AG04449 (cell line): Measurements from ENCODE around the gene MRPS12.
"Not testable (repeated sequence)": the region's sequence is repeated elsewhere in the genome, so short reads cannot be mapped to it uniquely, and the experiment has no call there.

Experiments
- CTCF ChIA-PET: fragments of 350-600 bp; formaldehyde crosslinking; extraction: SDS; loops from one replicate; lab custom pipeline; 2021; ENCODE audit warnings: antibody characterized with exemption; lab: Yijun Ruan, JAX
- POLR2A ChIA-PET: fragments of 400-600, 350-600 bp; formaldehyde crosslinking; extraction: SDS; loops from one replicate; lab custom pipeline; 2020; ENCODE audit warnings: antibody characterized with exemption, inconsistent platforms; lab: Yijun Ruan, JAX
- DNase-seq: peaks from one replicate; pipeline ENCODE4 v3.0.0-alpha.2; 2010; ENCODE audit warnings: low read depth, low spot score
- H3K4me3 ChIP-seq: 2 replicates; pipeline ENCODE4 v1.5.1; 2011; ENCODE audit warnings: low read depth, mild to moderate bottlenecking, control low read depth, low read length
- CTCF ChIP-seq: IDR thresholded peaks from one replicate; pipeline ENCODE4 v1.5.1; 2011; ENCODE audit warnings: mild to moderate bottlenecking, moderate library complexity, low read length, control low read depth, inconsistent platforms; ENCODE audit not compliant: insufficient read depth; ENCODE audit errors: missing control alignments

The MRPS12 gene

GRCh38 chr19:38930776-38931520, at the start of gene MRPS12:
TSS of gene MRPS12 (plus strand) at chr19:38930944. CDS start at chr19:38931295, 351 bp downstream.
- no peak for TF ChIP-seq CTCF
- CTCF ChIA-PET = interaction anchor here (0.7 to 6.8 kb wide), 55 partner anchors 9 to 566 kb away, joined by 3 to 90 read pairs (median 4); partner anchors contain the start of genes ACTN4, CCER2, ECH1 and EIF3K
- peak; percentile 92 for DNase-seq
- H3K4me3 ChIP-seq = peak within 1 kb of the TSS; percentile 97
- POLR2A ChIA-PET = interaction anchor here (1.1 kb wide), 1 partner anchor 78 kb away, joined by 4 read pairs; no protein-coding TSS in a partner anchor

- DNase-seq = no peak
- CTCF ChIA-PET = interaction anchor here (1.3 kb wide), 1 partner anchor 47 kb away, joined by 3 read pairs; the partner anchor contains the start of genes MRPS12 and SARS2
- POLR2A ChIA-PET = no interaction called here
- H3K4me3 ChIP-seq = no peak overlapping the region
- TF ChIP-seq CTCF = no peak
These were observed 47.5 kb upstream of the MRPS12 start for GRCh38 chr19:38883286-38883685.

- DNase-seq, H3K4me3 ChIP-seq, POLR2A ChIA-PET: not testable (repeated sequence)
- CTCF ChIA-PET = interaction anchor here (1.0 to 6.0 kb wide), 3 partner anchors 8 to 43 kb away, joined by 3 to 70 read pairs (median 3); partner anchors contain the start of gene RINL
These were observed 46.1 kb upstream of the MRPS12 start for GRCh38 chr19:38884691-38885090.

- no peak for DNase-seq
- no peak for TF ChIP-seq CTCF
- ChIA-PET POLR2A (interaction anchor here (2.1 kb wide), 1 partner anchor 11 kb away, joined by 4 read pairs; the partner anchor contains the start of genes NFKBIB and SIRT2), CTCF (interaction anchor here (2.0 to 6.0 kb wide), 2 partner anchors 12 to 41 kb away, joined by 9 to 70 read pairs; partner anchors contain the start of genes MRPS12, RINL and SARS2)
- no peak overlapping the region for H3K4me3 ChIP-seq
These were observed 41.9 kb upstream of the MRPS12 start for GRCh38 chr19:38888876-38889275.

- POLR2A ChIA-PET = no interaction called here
- TF ChIP-seq CTCF = no peak
- CTCF ChIA-PET = interaction anchor here (6.0 kb wide), 1 partner anchor 13 kb away, joined by 70 read pairs; the partner anchor contains the start of gene RINL
- no peak for DNase-seq
- H3K4me3 ChIP-seq = no peak overlapping the region
These were observed 40.9 kb upstream of the MRPS12 start for GRCh38 chr19:38889803-38890202.

GRCh38 chr19:38890686-38891085, 40.1 kb upstream of the MRPS12 start:
- CTCF ChIA-PET = interaction anchor here (0.7 to 1.1 kb wide), 2 partner anchors 21 to 488 kb away, joined by 3 read pairs; partner anchors contain the start of gene FAM98C
- DNase-seq = no peak
- no peak overlapping the region for H3K4me3 ChIP-seq
- TF ChIP-seq CTCF = no peak
- POLR2A ChIA-PET = no interaction called here
